HG02678 (cell line): ENCODE data around the gene CRAMP1.
"Not testable (repeated sequence)": the region's sequence is repeated elsewhere in the genome, so short reads cannot be mapped to it uniquely, and the experiment has no call there.

Experiments used
- ATAC-seq: cut with Tn5 transposase; IDR thresholded peaks from one replicate; pipeline ENCODE4 v1.9.1; 2021; ENCODE audit warnings: mild to moderate bottlenecking, moderate library complexity; ENCODE audit not compliant: unreplicated experiment

CRAMP1 gene

GRCh38 chr16:1708083-1708767 lies 96.1 kb downstream of the CRAMP1 start:
- no peak for ATAC-seq

GRCh38 chr16:1708768-1709180 lies 96.6 kb downstream of the CRAMP1 start:
- no peak for ATAC-seq

- no peak for ATAC-seq
These were observed 97.2 kb downstream of the CRAMP1 start for GRCh38 chr16:1709356-1709755.

- no peak for ATAC-seq
These were observed 98.8 kb downstream of the CRAMP1 start for GRCh38 chr16:1710811-1711507.

GRCh38 chr16:1712791-1713261 lies 100.7 kb downstream of the CRAMP1 start:
- ATAC-seq, result no peak

GRCh38 chr16:1713331-1713730 lies 101.2 kb downstream of the CRAMP1 start:
- ATAC-seq, result peak; percentile 12

- ATAC-seq, result peak; percentile 58
These were observed 101.8 kb downstream of the CRAMP1 start for GRCh38 chr16:1713933-1714332.

- no peak for ATAC-seq
These were observed 103.1 kb downstream of the CRAMP1 start for GRCh38 chr16:1715220-1715619.

- not testable (repeated sequence) for ATAC-seq
These were observed 106.1 kb downstream of the CRAMP1 start for GRCh38 chr16:1718236-1718635.

- not testable (repeated sequence) for ATAC-seq
These were observed 107.5 kb downstream of the CRAMP1 start for GRCh38 chr16:1719559-1720229.

GRCh38 chr16:1721372-1721771 lies 109.2 kb downstream of the CRAMP1 start:
- ATAC-seq, result no peak

GRCh38 chr16:1723450-1724147 lies 111.4 kb downstream of the CRAMP1 start:
- ATAC-seq, result no peak

- no peak for ATAC-seq
These were observed 112.3 kb downstream of the CRAMP1 start for GRCh38 chr16:1724491-1724890.

GRCh38 chr16:1726661-1727502 lies 114.7 kb downstream of the CRAMP1 start:
- no peak for ATAC-seq
